HEK293 (cell line): Measurements from ENCODE around the gene MRPL18.

Source experiments
- CTCF ChIA-PET: fragments of 350-600 bp; formaldehyde crosslinking; extraction: SDS; loops from one replicate; lab custom pipeline; 2021; ENCODE audit warnings: antibody characterized with exemption; lab: Yijun Ruan, JAX
- POLR2A ChIA-PET: fragments of 300-600 bp; formaldehyde crosslinking; extraction: SDS; loops from one replicate; lab custom pipeline; 2020; ENCODE audit warnings: antibody characterized with exemption, inconsistent platforms; lab: Yijun Ruan, JAX
- H3K27ac ChIP-seq: fragments of 200-500 bp; sonication (Bioruptor generic); 2 replicates; pipeline ENCODE4 v1.5.1; 2014; ENCODE audit warnings: low read depth, low read length, control low read depth, inconsistent platforms; ENCODE audit errors: extremely low read depth
- H3K36me3 ChIP-seq, 2 experiments: fragments of 200-500 bp in 1 of 2; sonication (Bioruptor generic) in 1 of 2; 1 replicate in 1 of 2; 2 replicates in 1 of 2; pipeline ENCODE4 v1.5.1; 2014 to 2017; ENCODE audit warnings: inconsistent platforms in 2 of 2, low read length in 2 of 2; ENCODE audit not compliant: control insufficient read depth in 2 of 2, insufficient read depth in 1 of 2
- H3K4me1 ChIP-seq: fragments of 200-500 bp; sonication (Bioruptor generic); 2 replicates; pipeline ENCODE4 v1.5.1; 2014; ENCODE audit warnings: mild to moderate bottlenecking, low read length, inconsistent platforms; ENCODE audit not compliant: control insufficient read depth, insufficient read depth
- H3K4me3 ChIP-seq: 2 replicates; pipeline ENCODE4 v1.5.1; 2011; ENCODE audit warnings: low read depth, mild to moderate bottlenecking, control low read depth, low read length, moderate library complexity
- H3K9me3 ChIP-seq: fragments of 200-500 bp; sonication (Bioruptor generic); 2 replicates; pipeline ENCODE4 v1.5.1; 2014; ENCODE audit warnings: low read depth, low read length, inconsistent platforms; ENCODE audit not compliant: control insufficient read depth, insufficient read depth
- FEZF1 ChIP-seq: fragments of 450-650 bp; formaldehyde crosslinking; IDR thresholded peaks from 2 replicates; pipeline ENCODE4 v1.5.1; 2016; ENCODE audit warnings: missing biosample characterization, missing genetic modification characterization
- GLIS2 ChIP-seq: fragments of 450-650 bp; formaldehyde crosslinking; IDR thresholded peaks from 2 replicates; pipeline ENCODE4 v1.5.1; 2016; ENCODE audit warnings: missing biosample characterization, missing genetic modification characterization
- IKZF3 ChIP-seq: fragments of 450-650 bp; IDR thresholded peaks from 2 replicates; pipeline ENCODE4 v1.5.0; 2018; ENCODE audit warnings: missing biosample characterization, mild to moderate bottlenecking, missing genetic modification characterization, moderate library complexity
- KLF10 ChIP-seq: fragments of 450-650 bp; IDR thresholded peaks from 2 replicates; pipeline ENCODE4 v1.5.1; 2018; ENCODE audit warnings: missing biosample characterization, mild to moderate bottlenecking, missing genetic modification characterization
- SALL2 ChIP-seq: fragments of 450-650 bp; formaldehyde crosslinking; IDR thresholded peaks from 2 replicates; pipeline ENCODE4 v1.5.0; 2017; ENCODE audit warnings: missing biosample characterization, mild to moderate bottlenecking, missing genetic modification characterization, borderline replicate concordance
- TSHZ1 ChIP-seq: fragments of 450-650 bp; formaldehyde crosslinking; IDR thresholded peaks from 2 replicates; pipeline ENCODE4 v1.5.1; 2016; ENCODE audit warnings: missing biosample characterization, missing genetic modification characterization, borderline replicate concordance
- ZNF133 ChIP-seq: fragments of 450-650 bp; formaldehyde crosslinking; IDR thresholded peaks from 2 replicates; pipeline ENCODE4 v1.5.1; 2016; ENCODE audit warnings: missing biosample characterization, missing genetic modification characterization
- ZNF140 ChIP-seq: fragments of 450-650 bp; formaldehyde crosslinking; IDR thresholded peaks from 2 replicates; pipeline ENCODE4 v1.5.1; 2016; ENCODE audit warnings: missing biosample characterization, missing genetic modification characterization
- ZNF157 ChIP-seq: fragments of 450-650 bp; formaldehyde crosslinking; IDR thresholded peaks from 2 replicates; pipeline ENCODE4 v1.5.1; 2016; ENCODE audit warnings: missing biosample characterization, missing genetic modification characterization
- ZNF311 ChIP-seq: fragments of 450-650 bp; formaldehyde crosslinking; IDR thresholded peaks from 2 replicates; pipeline ENCODE4 v1.5.1; 2017; ENCODE audit warnings: missing biosample characterization, missing genetic modification characterization, borderline replicate concordance
- ZNF350 ChIP-seq: fragments of 450-650 bp; formaldehyde crosslinking; IDR thresholded peaks from 2 replicates; pipeline ENCODE4 v1.5.0; 2017; ENCODE audit warnings: missing biosample characterization, mild to moderate bottlenecking, missing genetic modification characterization
- ZNF354C ChIP-seq: fragments of 450-650 bp; formaldehyde crosslinking; IDR thresholded peaks from 2 replicates; pipeline ENCODE4 v1.5.1; 2016; ENCODE audit warnings: missing biosample characterization, missing genetic modification characterization, low read depth, borderline replicate concordance
- ZNF366 ChIP-seq: fragments of 450-650 bp; formaldehyde crosslinking; conservative IDR thresholded peaks from 2 replicates; pipeline ENCODE4 v1.5.1; 2016; ENCODE audit warnings: missing biosample characterization, missing genetic modification characterization
- ZNF391 ChIP-seq: fragments of 450-650 bp; formaldehyde crosslinking; IDR thresholded peaks from 2 replicates; pipeline ENCODE4 v1.5.1; 2016; ENCODE audit warnings: low read depth, missing biosample characterization, missing genetic modification characterization, borderline replicate concordance
- ZNF600 ChIP-seq: fragments of 450-650 bp; formaldehyde crosslinking; IDR thresholded peaks from 2 replicates; pipeline ENCODE4 v1.5.1; 2016; ENCODE audit warnings: missing biosample characterization, missing genetic modification characterization
- ZNF777 ChIP-seq: fragments of 450-650 bp; formaldehyde crosslinking; IDR thresholded peaks from 2 replicates; pipeline ENCODE4 v1.5.1; 2017; ENCODE audit warnings: missing biosample characterization, missing genetic modification characterization, borderline replicate concordance
- ZXDB ChIP-seq: fragments of 450-650 bp; formaldehyde crosslinking; IDR thresholded peaks from 2 replicates; pipeline ENCODE4 v1.5.1; 2016; ENCODE audit warnings: missing biosample characterization, missing genetic modification characterization
- TF ChIP-seq, protein P1 (sequence below): fragments of 450-650 bp; formaldehyde crosslinking; IDR thresholded peaks from 2 replicates; pipeline ENCODE4; 2016; ENCODE audit warnings: missing biosample characterization, missing genetic modification characterization
- TF ChIP-seq, protein P2 (sequence below): fragments of 450-650 bp; formaldehyde crosslinking; IDR thresholded peaks from 2 replicates; pipeline ENCODE4 v1.5.1; 2017; ENCODE audit warnings: missing biosample characterization, missing genetic modification characterization

The MRPL18 gene

GRCh38 chr6:159754959-159755914 lies 35.0 kb upstream of the MRPL18 start (continued):
- TF ChIP-seq, protein P1, sequence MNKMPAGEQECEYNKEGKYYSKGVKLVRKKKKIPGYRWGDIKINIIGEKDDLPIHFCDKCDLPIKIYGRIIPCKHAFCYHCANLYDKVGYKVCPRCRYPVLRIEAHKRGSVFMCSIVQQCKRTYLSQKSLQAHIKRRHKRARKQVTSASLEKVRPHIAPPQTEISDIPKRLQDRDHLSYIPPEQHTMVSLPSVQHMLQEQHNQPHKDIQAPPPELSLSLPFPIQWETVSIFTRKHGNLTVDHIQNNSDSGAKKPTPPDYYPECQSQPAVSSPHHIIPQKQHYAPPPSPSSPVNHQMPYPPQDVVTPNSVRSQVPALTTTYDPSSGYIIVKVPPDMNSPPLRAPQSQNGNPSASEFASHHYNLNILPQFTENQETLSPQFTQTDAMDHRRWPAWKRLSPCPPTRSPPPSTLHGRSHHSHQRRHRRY (tag by site-specific recombination) = no peak
- TF ChIP-seq ZNF350 (tag by site-specific recombination) = no peak
- TF ChIP-seq, all 188 proteins: peak for 6

- TF ChIP-seq FEZF1 = no peak
- TF ChIP-seq ZNF391 = no peak
- TF ChIP-seq TSHZ1 = no peak
- TF ChIP-seq ZNF140 (tag by site-specific recombination) = no peak
- no peak for TF ChIP-seq ZNF157
- no peak for TF ChIP-seq ZNF133
- no peak for TF ChIP-seq ZNF354C (tag by site-specific recombination)
- TF ChIP-seq GLIS2 = no peak
- TF ChIP-seq KLF10 = no peak
- peaks cover 17 to 74% of the 10 kb centered on the region in 2 experiments for H3K36me3 ChIP-seq
Observed at GRCh38 chr6:159756508-159756907, 33.8 kb upstream of the MRPL18 start.

DNA sequence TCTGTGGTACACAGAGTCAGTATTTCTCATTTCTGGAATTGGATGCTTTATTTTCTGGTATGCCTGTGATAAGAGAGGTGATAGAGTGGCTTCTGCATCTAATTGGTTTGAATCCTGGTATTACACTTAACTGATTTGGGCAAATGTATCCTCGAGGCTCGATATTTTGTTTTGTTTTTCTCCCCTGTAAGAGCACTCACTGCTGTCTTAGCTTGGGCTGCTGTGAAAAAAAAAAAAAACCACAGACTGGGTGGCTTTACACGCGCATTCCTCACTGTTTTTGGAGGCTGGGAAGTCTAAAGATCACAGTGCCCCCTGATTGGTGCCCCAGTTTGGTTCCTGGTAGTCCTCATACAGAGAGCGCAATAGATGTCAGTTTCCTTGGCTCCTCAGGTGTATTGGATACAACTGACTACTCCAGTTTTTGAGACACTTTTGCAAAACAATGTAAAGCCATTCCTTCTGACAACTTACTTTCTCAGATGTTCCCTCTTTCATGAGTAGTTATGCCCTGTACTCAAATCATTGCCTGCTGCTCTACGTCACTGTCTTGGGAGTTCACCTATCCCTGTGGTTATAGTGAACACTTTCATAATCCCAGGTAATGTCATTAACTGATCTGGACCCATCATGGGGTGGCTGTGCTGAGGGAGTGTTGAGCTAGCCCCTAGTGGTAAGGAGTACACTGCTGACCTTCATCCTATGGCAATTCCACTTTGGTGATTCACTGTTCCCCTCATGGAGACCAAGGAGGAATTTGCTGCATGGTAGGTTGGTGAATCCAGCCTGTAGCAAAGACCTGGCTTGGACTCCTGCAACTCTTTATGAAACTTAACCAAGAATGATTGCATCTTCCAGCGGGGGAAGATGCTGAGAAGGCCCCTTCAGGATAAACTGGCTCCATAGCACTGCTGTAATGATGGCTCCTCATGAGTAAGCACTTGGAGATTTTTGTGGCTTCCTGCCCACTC lies 32.0 kb upstream of the MRPL18 start:
- Histone ChIP-seq H3K4me3 (no peak overlapping the region), H3K4me1 (no peaks in the 10 kb centered on the region), H3K27ac (no peak overlapping the region), H3K36me3 (peaks cover 12 to 64% of the 10 kb centered on the region in 2 experiments; a peak in 2 of 3 replicates), H3K9me3 (no peaks in the 10 kb centered on the region)
- ChIA-PET POLR2A (interaction anchor here (0.7 to 5.7 kb wide), 2 partner anchors 8 to 31 kb away, joined by 3 to 68 read pairs; partner anchors contain the start of gene WTAP), CTCF (no interaction called here)
- TF ChIP-seq, protein P2, sequence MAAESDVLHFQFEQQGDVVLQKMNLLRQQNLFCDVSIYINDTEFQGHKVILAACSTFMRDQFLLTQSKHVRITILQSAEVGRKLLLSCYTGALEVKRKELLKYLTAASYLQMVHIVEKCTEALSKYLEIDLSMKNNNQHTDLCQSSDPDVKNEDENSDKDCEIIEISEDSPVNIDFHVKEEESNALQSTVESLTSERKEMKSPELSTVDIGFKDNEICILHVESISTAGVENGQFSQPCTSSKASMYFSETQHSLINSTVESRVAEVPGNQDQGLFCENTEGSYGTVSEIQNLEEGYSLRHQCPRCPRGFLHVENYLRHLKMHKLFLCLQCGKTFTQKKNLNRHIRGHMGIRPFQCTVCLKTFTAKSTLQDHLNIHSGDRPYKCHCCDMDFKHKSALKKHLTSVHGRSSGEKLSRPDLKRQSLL = 0 out of 2 replicates have a peak, but pooled peaks have one; percentile 34
- no peak for TF ChIP-seq ZNF777 (tag by site-specific recombination)
- no peak for TF ChIP-seq SALL2
- TF ChIP-seq ZNF600 (tag by site-specific recombination) = peak; percentile 87
- no peak for TF ChIP-seq ZNF311 (tag by site-specific recombination)
- peak; percentile 26; the same call in 1 of the 2 replicates for TF ChIP-seq ZNF366 (tag by site-specific recombination)
- peak; percentile 37; the same call in 1 of the 2 replicates for TF ChIP-seq IKZF3 (tag by site-specific recombination)
- no peak for TF ChIP-seq ZXDB (tag by site-specific recombination)

More at GRCh38 chr6:159756508-159756907, 33.8 kb upstream of the MRPL18 start:
- Histone ChIP-seq H3K4me1 (no peaks in the 10 kb centered on the region), H3K27ac (no peak overlapping the region), H3K9me3 (no peaks in the 10 kb centered on the region), H3K4me3 (no peak overlapping the region)
- ChIA-PET POLR2A (interaction anchor here (0.6 to 0.9 kb wide), 2 partner anchors 34 to 223 kb away, joined by 4 to 5 read pairs; partner anchors contain the start of gene MRPL18), CTCF (no interaction called here)
